ENCODE measurements around the gene MAPKAPK2.

DNA sequence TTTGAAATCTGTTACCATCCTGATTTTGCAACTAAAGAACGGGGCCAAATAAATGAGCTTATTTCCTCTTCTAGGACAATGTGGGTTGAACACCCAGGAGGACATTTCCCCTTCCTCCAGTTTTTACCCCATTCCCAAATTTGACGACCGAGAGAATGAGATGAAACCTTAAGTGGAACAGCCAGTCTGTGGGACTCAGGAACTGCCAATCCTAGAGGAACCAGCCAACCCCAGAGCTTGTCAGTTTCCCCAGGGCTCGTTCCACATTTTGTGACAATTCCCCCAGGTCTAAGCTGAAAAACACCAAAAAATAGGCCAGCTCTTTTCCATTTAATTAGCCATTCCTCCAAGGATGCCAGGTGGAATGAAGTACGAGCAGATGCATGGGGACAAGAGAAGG is 21.3 kb upstream of the MAPKAPK2 start:
- TF ChIP-seq ZNF274 (IDR thresholded peaks at IDR 0.05; ENCODE audit: low read depth, low read length), result no peak
- no peak for TF ChIP-seq POLR2A (IDR thresholded peaks at IDR 0.05; ENCODE audit: borderline replicate concordance, extremely low read depth, insufficient read depth, insufficient read length)
- TF ChIP-seq, protein P1, sequence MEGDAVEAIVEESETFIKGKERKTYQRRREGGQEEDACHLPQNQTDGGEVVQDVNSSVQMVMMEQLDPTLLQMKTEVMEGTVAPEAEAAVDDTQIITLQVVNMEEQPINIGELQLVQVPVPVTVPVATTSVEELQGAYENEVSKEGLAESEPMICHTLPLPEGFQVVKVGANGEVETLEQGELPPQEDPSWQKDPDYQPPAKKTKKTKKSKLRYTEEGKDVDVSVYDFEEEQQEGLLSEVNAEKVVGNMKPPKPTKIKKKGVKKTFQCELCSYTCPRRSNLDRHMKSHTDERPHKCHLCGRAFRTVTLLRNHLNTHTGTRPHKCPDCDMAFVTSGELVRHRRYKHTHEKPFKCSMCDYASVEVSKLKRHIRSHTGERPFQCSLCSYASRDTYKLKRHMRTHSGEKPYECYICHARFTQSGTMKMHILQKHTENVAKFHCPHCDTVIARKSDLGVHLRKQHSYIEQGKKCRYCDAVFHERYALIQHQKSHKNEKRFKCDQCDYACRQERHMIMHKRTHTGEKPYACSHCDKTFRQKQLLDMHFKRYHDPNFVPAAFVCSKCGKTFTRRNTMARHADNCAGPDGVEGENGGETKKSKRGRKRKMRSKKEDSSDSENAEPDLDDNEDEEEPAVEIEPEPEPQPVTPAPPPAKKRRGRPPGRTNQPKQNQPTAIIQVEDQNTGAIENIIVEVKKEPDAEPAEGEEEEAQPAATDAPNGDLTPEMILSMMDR (IDR thresholded peaks at IDR 0.05 in 2 of 3, conservative IDR thresholded peaks at IDR 0.05 in 1 of 3; ENCODE audit: borderline replicate concordance in 1 of 3, insufficient read depth in 1 of 3, low read depth in 2 of 3, low read length in 2 of 3), result no peak
